Body of pancreas (tissue), 4 donors: ENCODE data around the gene UPK3A. TPM values are rescaled to one million over a fixed set of nuclear protein-coding genes. Genes with fewer than 3 reads are reported as not detected.
"Not testable (repeated sequence)": the region's sequence is repeated elsewhere in the genome, so short reads cannot be mapped to it uniquely, and the experiment has no call there.

Source experiments
- ATAC-seq: fragments of 150-250 bp; one replicate; pipeline ENCODE4 v1.9.1; 2016
- DNase-seq, 4 donors: peaks; one replicate each; pipeline ENCODE4 v3.0.0-alpha.2; 2019
- H3K27ac ChIP-seq, 4 donors: fragments of 200-600 bp; sonication (generic); 1 replicate in 3 of 4; 2 replicates in 1 of 4; pipeline versions ENCODE4 v1.5.1 to v1.6.1; 2016 to 2019; ENCODE audit warnings: mild to moderate bottlenecking in 1 of 4, mixed read lengths in 1 of 4, moderate library complexity in 1 of 4
- H3K27me3 ChIP-seq, 2 donors: fragments of 200-600 bp; sonication (generic); one replicate each; pipeline ENCODE4 v1.6.0; 2016; ENCODE audit warnings: mild to moderate bottlenecking in 1 of 2
- H3K36me3 ChIP-seq, 2 donors: fragments of 200-600 bp; sonication (generic); replicated peaks in 1 of 2; 2 replicates each; pipeline ENCODE4 v1.5.1; 2016; ENCODE audit warnings: low read depth in 2 of 2; ENCODE audit not compliant: insufficient read depth in 1 of 2
- H3K4me1 ChIP-seq: fragments of 200-600 bp; sonication (generic); one replicate; pipeline ENCODE4 v1.6.0; 2016
- H3K4me3 ChIP-seq, 2 donors: fragments of 200-600 bp; sonication (generic); 1 replicate in 1 of 2; 2 replicates in 1 of 2; pipeline ENCODE4 v1.5.1; 2016 to 2019
- H3K9me3 ChIP-seq, 3 donors: fragments of 200-600 bp; sonication (generic); 1 replicate in 2 of 3; 2 replicates in 1 of 3; pipeline ENCODE4 v1.5.1; 2016
- POLR2A ChIP-seq, 3 donors: fragments of 450-650 bp; IDR thresholded peaks; one replicate each; pipeline ENCODE4 v1.6.1; 2016; ENCODE audit warnings: antibody characterized with exemption in 3 of 3, mild to moderate bottlenecking in 2 of 3
- WGBS, 2 donors: methylation state at CpG; one replicate each; pipeline ENCODE4 v1.1.5; 2017; 5-methylcytosine and 5-hydroxymethylcytosine counted together
- intact Hi-C: fragments of 100-400 bp; cut with DNase I; formaldehyde crosslinking; loops from one replicate; pipeline ENCODE4 v1.15.1; 2023
- total RNA-seq, 2 donors: library from RNA; depleted of rRNA; stranded (reverse); fragments of >200 nt; gene quantifications; one replicate each; pipeline ENCODE4 v1.1.0, GENCODE V29; 2016
- TF ChIP-seq, protein P1 (sequence below), 7 experiments: fragments of 450-650 bp in 4 of 7; fragments of 200-600 bp in 3 of 7; sonication (generic) in 3 of 7; IDR thresholded peaks; one replicate each; pipeline ENCODE4 v1.5.1; 2016 to 2019; ENCODE audit warnings: antibody characterized with exemption in 7 of 7

UPK3A gene
- total RNA-seq, 2 donors from 2014 or later: not detected

GRCh38 chr22:45294030-45294429, 9.3 kb downstream of the UPK3A start:
- no peaks in the 10 kb centered on the region for H3K27me3 ChIP-seq
- 51 to 55% methylated on average over 6 of the region's 6 CpGs for WGBS, 2 donors
- H3K4me1 ChIP-seq: no peaks in the 10 kb centered on the region
- TF ChIP-seq, protein P1, sequence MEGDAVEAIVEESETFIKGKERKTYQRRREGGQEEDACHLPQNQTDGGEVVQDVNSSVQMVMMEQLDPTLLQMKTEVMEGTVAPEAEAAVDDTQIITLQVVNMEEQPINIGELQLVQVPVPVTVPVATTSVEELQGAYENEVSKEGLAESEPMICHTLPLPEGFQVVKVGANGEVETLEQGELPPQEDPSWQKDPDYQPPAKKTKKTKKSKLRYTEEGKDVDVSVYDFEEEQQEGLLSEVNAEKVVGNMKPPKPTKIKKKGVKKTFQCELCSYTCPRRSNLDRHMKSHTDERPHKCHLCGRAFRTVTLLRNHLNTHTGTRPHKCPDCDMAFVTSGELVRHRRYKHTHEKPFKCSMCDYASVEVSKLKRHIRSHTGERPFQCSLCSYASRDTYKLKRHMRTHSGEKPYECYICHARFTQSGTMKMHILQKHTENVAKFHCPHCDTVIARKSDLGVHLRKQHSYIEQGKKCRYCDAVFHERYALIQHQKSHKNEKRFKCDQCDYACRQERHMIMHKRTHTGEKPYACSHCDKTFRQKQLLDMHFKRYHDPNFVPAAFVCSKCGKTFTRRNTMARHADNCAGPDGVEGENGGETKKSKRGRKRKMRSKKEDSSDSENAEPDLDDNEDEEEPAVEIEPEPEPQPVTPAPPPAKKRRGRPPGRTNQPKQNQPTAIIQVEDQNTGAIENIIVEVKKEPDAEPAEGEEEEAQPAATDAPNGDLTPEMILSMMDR (IDR thresholded peaks at IDR 0.05): no peak
- no peak for TF ChIP-seq POLR2A (IDR thresholded peaks at IDR 0.05)
- no peak for DNase-seq
- no peaks in the 10 kb centered on the region for H3K9me3 ChIP-seq
- intact Hi-C loops: no loop called here
- no peak overlapping the region for H3K4me3 ChIP-seq
- no peaks in the 10 kb centered on the region for H3K36me3 ChIP-seq
- no peak for ATAC-seq
- H3K27ac ChIP-seq: no peak overlapping the region

- intact Hi-C loops, H3K4me3 ChIP-seq, DNase-seq, H3K36me3 ChIP-seq, H3K9me3 ChIP-seq, ATAC-seq, H3K4me1 ChIP-seq, H3K27ac ChIP-seq, H3K27me3 ChIP-seq: not testable (repeated sequence)
- WGBS, 2 donors: 89 to 91% methylated on average over 4 to 6 of the region's 6 CpGs
Observed at GRCh38 chr22:45295004-45295403, 10.3 kb downstream of the UPK3A start.

DNA sequence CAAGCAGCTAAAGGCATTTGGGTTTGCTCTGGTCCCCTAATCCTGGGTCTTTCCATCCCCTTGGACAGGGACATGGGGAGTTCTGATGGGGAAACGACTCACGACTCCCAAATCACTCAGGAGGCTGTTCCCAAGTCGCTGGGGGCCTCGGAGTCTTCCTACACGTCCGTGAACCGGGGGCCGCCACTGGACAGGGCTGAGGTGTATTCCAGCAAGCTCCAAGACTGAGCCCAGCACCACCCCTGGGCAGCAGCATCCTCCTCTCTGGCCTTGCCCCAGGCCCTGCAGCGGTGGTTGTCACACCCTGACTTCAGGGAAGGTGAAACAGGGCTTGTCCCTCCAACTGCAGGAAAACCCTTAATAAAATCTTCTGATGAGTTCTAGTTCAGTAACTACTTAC, 10.7 kb downstream of the UPK3A start:
- no peak overlapping the region for H3K4me3 ChIP-seq
- no peaks in the 10 kb centered on the region for H3K9me3 ChIP-seq
- intact Hi-C loops: no loop called here
- DNase-seq (no peak), ATAC-seq (no peak)
- H3K27me3 ChIP-seq: no peaks in the 10 kb centered on the region
- TF ChIP-seq POLR2A (IDR thresholded peaks at IDR 0.05): no peak
- TF ChIP-seq, protein P1 (IDR thresholded peaks at IDR 0.05): no peak
- H3K4me1 ChIP-seq: no peaks in the 10 kb centered on the region
- no peaks in the 10 kb centered on the region for H3K36me3 ChIP-seq
- H3K27ac ChIP-seq: no peak overlapping the region
- 56 to 90% methylated on average over 2 to 9 of the region's 9 CpGs for WGBS, 2 donors

DNA sequence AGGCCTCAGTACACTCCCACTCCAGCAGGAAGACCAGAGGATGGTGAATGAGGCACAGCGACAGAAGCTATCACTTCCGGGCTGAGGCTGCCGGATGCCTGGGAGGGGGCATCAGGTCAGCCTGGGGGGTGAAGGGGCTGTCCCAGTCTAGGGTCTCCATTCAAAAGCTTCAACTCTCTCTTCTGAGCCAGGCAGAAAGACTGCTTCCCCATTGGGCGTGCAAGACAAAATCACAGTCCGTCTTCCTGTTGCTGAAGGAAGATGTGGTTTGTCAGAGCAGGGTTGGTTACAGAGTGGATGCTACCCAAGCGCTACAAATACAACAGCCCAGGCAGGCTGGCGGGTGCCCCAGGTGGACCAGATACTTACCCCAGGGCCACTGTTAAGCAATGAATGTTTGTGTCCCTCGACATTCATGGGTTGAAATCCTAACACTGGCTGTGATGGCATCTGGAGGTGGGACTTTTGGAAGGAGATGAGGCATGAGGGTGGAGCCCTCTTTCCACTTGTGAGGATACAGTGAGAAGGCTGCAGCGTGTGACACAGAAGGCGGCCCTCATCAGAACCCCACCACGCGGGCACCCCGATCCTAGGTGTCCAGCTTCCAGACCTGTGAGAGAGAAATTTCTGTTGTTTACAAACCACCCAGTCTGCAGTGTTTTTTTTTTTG, 12.0 kb downstream of the UPK3A start:
- DNase-seq (no peak), ATAC-seq (no peak)
- no peaks in the 10 kb centered on the region for H3K36me3 ChIP-seq

DNA sequence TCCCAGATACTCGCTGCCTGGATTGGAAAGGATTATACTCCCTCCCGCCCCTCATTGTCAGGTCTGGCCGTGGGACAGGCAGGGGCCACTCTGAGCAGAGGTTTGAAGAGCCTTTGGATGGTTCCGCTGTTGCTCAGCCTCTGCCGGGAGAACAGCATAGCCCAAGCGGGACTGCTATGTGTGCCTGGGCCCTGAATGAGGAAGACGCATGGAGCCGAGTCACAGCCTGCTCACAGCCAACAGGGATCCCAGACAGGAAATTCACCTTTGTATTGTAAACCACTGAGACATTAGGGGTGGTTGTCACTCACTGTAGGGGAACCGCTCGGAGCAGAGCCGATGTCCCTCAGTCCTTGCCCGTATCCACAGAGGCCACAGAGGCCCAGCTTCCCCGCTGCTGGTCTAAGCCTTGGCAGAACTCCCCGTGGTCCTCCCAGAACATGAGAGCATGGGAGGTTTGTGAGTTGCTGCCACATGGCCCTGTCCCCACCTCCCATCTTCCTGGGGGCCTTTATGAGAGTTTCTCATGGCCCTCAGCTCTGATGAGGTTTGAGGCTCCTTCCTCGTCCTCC, 14.3 kb downstream of the UPK3A start:
- H3K36me3 ChIP-seq: no peaks in the 10 kb centered on the region
- no peak for DNase-seq
- no peak overlapping the region for H3K4me3 ChIP-seq
- ATAC-seq: no peak
- H3K27me3 ChIP-seq: no peaks in the 10 kb centered on the region
- H3K9me3 ChIP-seq: no peaks in the 10 kb centered on the region
- intact Hi-C loops: no loop called here
- H3K4me1 ChIP-seq: no peaks in the 10 kb centered on the region
- no peak overlapping the region for H3K27ac ChIP-seq
- TF ChIP-seq, protein P1 (IDR thresholded peaks at IDR 0.05): no peak
- no peak for TF ChIP-seq POLR2A (IDR thresholded peaks at IDR 0.05)
- 55 to 62% methylated on average over 4 to 15 of the region's 15 CpGs for WGBS, 2 donors

More for the DNA sequence above, 12.0 kb downstream of the UPK3A start:
- no peaks in the 10 kb centered on the region for H3K4me1 ChIP-seq
- no peaks in the 10 kb centered on the region for H3K27me3 ChIP-seq
- H3K4me3 ChIP-seq: no peak overlapping the region
- WGBS, 2 donors: 64 to 78% methylated on average over 12 to 13 of the region's 13 CpGs
- TF ChIP-seq POLR2A (IDR thresholded peaks at IDR 0.05): no peak
- TF ChIP-seq, protein P1 (IDR thresholded peaks at IDR 0.05): no peak
- no peak overlapping the region for H3K27ac ChIP-seq
- intact Hi-C loops: no loop called here
- no peaks in the 10 kb centered on the region for H3K9me3 ChIP-seq
